ENCODE data around the gene ARAF.

DNA sequence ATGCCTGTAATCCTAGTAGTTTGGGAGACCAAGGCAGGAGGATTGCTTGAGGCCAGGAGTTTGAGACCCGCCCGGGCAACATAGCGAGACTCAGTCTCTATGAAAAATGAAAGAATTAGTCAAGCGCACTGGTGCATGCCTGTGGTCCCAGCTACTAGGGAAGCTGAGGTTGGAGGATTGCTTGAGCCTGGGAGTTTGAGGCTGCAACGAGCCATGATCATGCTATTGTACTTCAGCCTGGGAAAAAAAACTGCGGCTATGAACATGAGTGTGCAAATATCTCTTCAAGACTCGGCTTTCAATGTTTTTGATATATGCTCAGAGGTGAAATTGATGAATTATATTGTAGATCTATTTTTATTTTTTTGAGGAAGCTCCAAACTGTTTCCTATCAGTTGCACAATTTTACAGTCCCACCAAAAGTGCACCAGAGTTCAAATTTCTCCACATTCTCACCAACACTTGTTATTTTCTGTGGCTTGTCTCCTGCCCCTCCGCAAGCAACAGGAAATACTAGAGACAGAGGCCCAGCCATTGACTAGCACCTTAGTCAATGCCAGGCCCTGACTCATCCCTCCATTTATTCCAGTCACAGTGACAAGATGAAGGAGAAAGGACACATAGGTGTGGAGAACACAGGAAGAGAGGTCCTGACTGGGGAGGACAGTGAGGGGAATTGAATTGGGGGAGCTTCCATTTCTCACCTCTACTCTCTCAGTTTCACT is 44.9 kb upstream of the ARAF start:
- TF ChIP-seq, protein P1, sequence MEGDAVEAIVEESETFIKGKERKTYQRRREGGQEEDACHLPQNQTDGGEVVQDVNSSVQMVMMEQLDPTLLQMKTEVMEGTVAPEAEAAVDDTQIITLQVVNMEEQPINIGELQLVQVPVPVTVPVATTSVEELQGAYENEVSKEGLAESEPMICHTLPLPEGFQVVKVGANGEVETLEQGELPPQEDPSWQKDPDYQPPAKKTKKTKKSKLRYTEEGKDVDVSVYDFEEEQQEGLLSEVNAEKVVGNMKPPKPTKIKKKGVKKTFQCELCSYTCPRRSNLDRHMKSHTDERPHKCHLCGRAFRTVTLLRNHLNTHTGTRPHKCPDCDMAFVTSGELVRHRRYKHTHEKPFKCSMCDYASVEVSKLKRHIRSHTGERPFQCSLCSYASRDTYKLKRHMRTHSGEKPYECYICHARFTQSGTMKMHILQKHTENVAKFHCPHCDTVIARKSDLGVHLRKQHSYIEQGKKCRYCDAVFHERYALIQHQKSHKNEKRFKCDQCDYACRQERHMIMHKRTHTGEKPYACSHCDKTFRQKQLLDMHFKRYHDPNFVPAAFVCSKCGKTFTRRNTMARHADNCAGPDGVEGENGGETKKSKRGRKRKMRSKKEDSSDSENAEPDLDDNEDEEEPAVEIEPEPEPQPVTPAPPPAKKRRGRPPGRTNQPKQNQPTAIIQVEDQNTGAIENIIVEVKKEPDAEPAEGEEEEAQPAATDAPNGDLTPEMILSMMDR (IDR thresholded peaks at IDR 0.05; ENCODE audit: low read length) = no peak
- TF ChIP-seq EZH2 (optimal IDR thresholded peaks at IDR 0.05; ENCODE audit: low read depth, low read length) (no peak), EZH2phosphoT487 (IDR thresholded peaks at IDR 0.05; ENCODE audit: low read length) (no peak)

All from MM.1S (cell line).